Non-pigmented ciliary epithelial cell (primary cell): ENCODE data around the gene PCSK2.
"Not testable (repeated sequence)": the region's sequence is repeated elsewhere in the genome, so short reads cannot be mapped to it uniquely, and the experiment has no call there.

Source experiments
- DNase-seq: peaks from one replicate; pipeline ENCODE4 v3.0.0-alpha.2; 2010; ENCODE audit warnings: low read depth

The PCSK2 gene

GRCh38 chr20:17226410-17227218, at the start of gene PCSK2:
PCSK2 (plus strand) TSS chr20:17227040; CDS start chr20:17227306, 266 bp downstream.
- DNase-seq: no peak

GRCh38 chr20:17177341-17177740, 49.5 kb upstream of the PCSK2 start:
- no peak for DNase-seq

- DNase-seq: no peak
Measured at GRCh38 chr20:17179840-17180239, 47.0 kb upstream of the PCSK2 start.

- no peak for DNase-seq
Measured at GRCh38 chr20:17189976-17190695, 36.7 kb upstream of the PCSK2 start.

GRCh38 chr20:17197041-17197440, 29.8 kb upstream of the PCSK2 start:
- no peak for DNase-seq

- DNase-seq: no peak
Measured at GRCh38 chr20:17202030-17202429, 24.8 kb upstream of the PCSK2 start.

GRCh38 chr20:17202673-17203072, 24.2 kb upstream of the PCSK2 start:
- no peak for DNase-seq

GRCh38 chr20:17205084-17205813, 21.6 kb upstream of the PCSK2 start:
- no peak for DNase-seq

GRCh38 chr20:17210387-17210786, 16.5 kb upstream of the PCSK2 start:
- no peak for DNase-seq

- no peak for DNase-seq
Measured at GRCh38 chr20:17210983-17211382, 15.9 kb upstream of the PCSK2 start.

GRCh38 chr20:17215167-17215566, 11.7 kb upstream of the PCSK2 start:
- DNase-seq: no peak

- DNase-seq: not testable (repeated sequence)
Measured at GRCh38 chr20:17219856-17220255, 7.0 kb upstream of the PCSK2 start.

GRCh38 chr20:17223553-17223952, 3.3 kb upstream of the PCSK2 start:
- no peak for DNase-seq

GRCh38 chr20:17225851-17226409, 910 bp upstream of the PCSK2 start:
- DNase-seq: no peak

- no peak for DNase-seq
Measured at GRCh38 chr20:17227219-17227575, 357 bp downstream of the PCSK2 start.

GRCh38 chr20:17227669-17228623, 1.1 kb downstream of the PCSK2 start:
- DNase-seq: no peak

- DNase-seq: no peak
Measured at GRCh38 chr20:17228624-17229061, 1.8 kb downstream of the PCSK2 start.

GRCh38 chr20:17229256-17229655, 2.4 kb downstream of the PCSK2 start:
- no peak for DNase-seq

GRCh38 chr20:17233626-17234025, 6.8 kb downstream of the PCSK2 start:
- no peak for DNase-seq

- no peak for DNase-seq
Measured at GRCh38 chr20:17236766-17237165, 9.9 kb downstream of the PCSK2 start.

- DNase-seq: no peak
Measured at GRCh38 chr20:17248224-17248623, 21.4 kb downstream of the PCSK2 start.
